Lung (tissue), 16 donors: Measurements from ENCODE around the gene NPHP1. TPM values are rescaled to one million over a fixed set of nuclear protein-coding genes. Genes with fewer than 3 reads are reported as not detected.
A peak's percentile ranks its signal among the peaks of the same experiment; 100 is the strongest.
"Not testable (repeated sequence)": the region's sequence is repeated elsewhere in the genome, so short reads cannot be mapped to it uniquely, and the experiment has no call there.

Source experiments
- ATAC-seq: fragments of 200-7000 bp; cut with Tn5 transposase; one replicate; pipeline ENCODE4 v1.9.1; 2020; ENCODE audit warnings: moderate number of reproducible peaks; ENCODE audit not compliant: insufficient read depth, low FRiP score
- DNase-seq, 3 donors: peaks; one replicate each; pipeline ENCODE4 v3.0.0-alpha.2; 2013 to 2017
- H3K27ac ChIP-seq, 2 donors: one replicate each; pipeline ENCODE4 v1.5.1; 2013; ENCODE audit warnings: mild to moderate bottlenecking in 2 of 2, moderate library complexity in 2 of 2, control low read depth in 1 of 2, inconsistent platforms in 1 of 2, low read depth in 1 of 2, low read length in 1 of 2
- H3K27me3 ChIP-seq, 3 donors: one replicate each; pipeline ENCODE4 v1.5.1; 2013; ENCODE audit warnings: low read length in 2 of 3; ENCODE audit not compliant: control insufficient read depth in 3 of 3, insufficient read depth in 3 of 3
- H3K36me3 ChIP-seq, 4 donors: one replicate each; pipeline ENCODE4 v1.5.1; 2013; ENCODE audit warnings: low read length in 4 of 4, mild to moderate bottlenecking in 1 of 4, moderate library complexity in 1 of 4; ENCODE audit not compliant: control insufficient read depth in 4 of 4, insufficient read depth in 4 of 4
- H3K4me1 ChIP-seq, 5 donors: one replicate each; pipeline ENCODE4 v1.5.1; 2013; ENCODE audit warnings: low read length in 5 of 5, mild to moderate bottlenecking in 2 of 5, moderate library complexity in 1 of 5; ENCODE audit not compliant: control insufficient read depth in 5 of 5, insufficient read depth in 5 of 5
- H3K4me3 ChIP-seq: one replicate; pipeline ENCODE4 v1.5.1; 2013; ENCODE audit warnings: mild to moderate bottlenecking, control low read depth, moderate library complexity
- H3K9ac ChIP-seq, 2 donors: one replicate each; pipeline ENCODE4 v1.5.1; 2013; ENCODE audit warnings: low read length in 2 of 2, control low read depth in 1 of 2; ENCODE audit not compliant: insufficient read depth in 1 of 2
- H3K9me3 ChIP-seq, 4 donors: one replicate each; pipeline ENCODE4 v1.5.1; 2013; ENCODE audit warnings: low read length in 3 of 4, mild to moderate bottlenecking in 1 of 4, moderate library complexity in 1 of 4; ENCODE audit not compliant: control insufficient read depth in 4 of 4, insufficient read depth in 3 of 4
- WGBS, 2 donors: extraction: QIAGEN DNeasy Blood & Tissue Kit; methylation state at CpG; one replicate each; pipeline ENCODE4 v1.1.7; 2013; 5-methylcytosine and 5-hydroxymethylcytosine counted together
- long read RNA-seq, 5 donors: transcript quantifications; one replicate each; lab custom pipeline, GENCODE V29; 2026
- polyA plus RNA-seq, 2 donors: library from polyadenylated mRNA; stranded (reverse); fragments of 200-250 nt; gene quantifications; one replicate each; pipeline ENCODE4 v1.2.1, GENCODE V29; 2013
- total RNA-seq, 2 donors: library from RNA; depleted of rRNA in 1 of 2; stranded (reverse); fragments of >200 nt in 1 of 2; gene quantifications; one replicate each; pipeline ENCODE4 v1.2.1, GENCODE V29; 2014 to 2021
- TF ChIP-seq, protein P1 (sequence below): IDR thresholded peaks from 2 replicates; pipeline ENCODE4 v1.5.1; 2012; ENCODE audit warnings: mild to moderate bottlenecking; ENCODE audit errors: control extremely low read depth, extremely low read depth
- donor health status: control.
- donor health status: control.
- donor health status: Bipolar disorder and iron deficiency.
- donor health status: healthy.
- donor health status: DM: yes; HTN: yes; CAD: no.

NPHP1 gene
- total RNA-seq (10 to 100 TPM; 15.1 to 17.1 TPM), polyA plus RNA-seq (1 to 10 TPM; 6.0 to 8.2 TPM)
- long read RNA-seq, donor 1, partial matches to known transcripts, result 0 of 1 reads
- long read RNA-seq, donor 1, other reads (novel, unspliced or antisense), result 0 of 1 reads
- long read RNA-seq, donor 2, result 0 reads
- long read RNA-seq, donor 3, result 0 reads
- long read RNA-seq, donor 4, partial matches to known transcripts, result 0 of 2 reads
- long read RNA-seq, donor 4, other reads (novel, unspliced or antisense), result 0 of 2 reads
- long read RNA-seq, donor 5, partial matches to known transcripts, result 0 of 1 reads
- long read RNA-seq, donor 5, other reads (novel, unspliced or antisense), result 0 of 1 reads

DNA sequence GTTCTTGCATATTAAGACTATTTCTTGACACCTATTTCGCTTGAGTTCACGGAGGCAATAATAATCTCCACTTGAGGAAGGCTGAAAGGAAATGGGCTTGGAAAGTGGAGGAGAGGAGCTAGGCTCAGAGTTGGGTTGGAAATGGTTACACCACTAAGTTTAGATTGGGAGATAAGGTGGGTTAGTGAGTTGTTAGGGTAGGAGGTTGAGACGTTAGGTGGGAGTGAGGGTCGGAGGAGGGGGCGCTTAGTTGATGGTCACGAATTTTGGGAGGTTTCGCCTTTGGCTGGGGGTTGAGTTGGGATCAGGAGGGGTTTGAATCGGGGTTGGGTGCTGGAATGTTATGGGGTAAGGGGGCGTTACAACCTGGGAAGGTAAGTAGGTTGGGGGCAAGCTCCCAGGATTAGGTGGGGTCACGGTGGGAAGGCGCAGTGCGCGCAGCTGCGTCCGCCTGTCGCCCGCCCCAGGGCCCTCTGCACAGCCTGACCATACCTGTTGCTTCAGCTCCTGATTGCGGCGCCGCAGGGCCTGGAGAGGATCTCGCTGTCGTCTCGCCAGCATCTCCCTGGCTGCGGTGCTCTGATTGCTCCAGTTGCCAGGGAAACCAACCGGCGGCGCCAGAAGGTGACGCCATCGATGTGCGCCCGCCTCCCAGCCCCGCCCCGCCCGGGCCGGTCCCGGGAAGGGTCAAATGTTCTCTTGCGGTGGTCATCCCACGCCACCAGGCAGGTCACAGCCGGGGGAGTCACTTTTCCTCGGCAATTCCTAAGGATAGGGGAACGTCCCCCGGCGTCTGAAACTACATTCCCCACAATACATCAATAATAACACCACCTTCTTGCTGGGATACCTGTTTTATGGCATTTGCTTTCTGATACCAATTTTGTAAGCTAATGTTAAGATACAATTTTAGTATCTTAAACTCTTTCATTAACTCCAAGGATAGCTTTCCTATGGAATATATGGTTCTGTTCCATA lies at the start of gene NPHP1:
Gene NPHP1, minus strand, starts transcription at position 606 of the 978 bp plus-strand sequence. Its CDS starts 45 bp downstream, at position 561.
- ATAC-seq (peak; percentile 84), DNase-seq (peak; percentile 91 to 94 (median 91))
- WGBS, 2 donors, result 1% methylated on average over 42 to 43 of the region's 43 CpGs
- Histone ChIP-seq H3K4me1 (peaks cover 0 to 13% (median 7%) of the 10 kb centered on the region in 5 donors), H3K9me3 (no peaks in the 10 kb centered on the region), H3K9ac (peak within 1 kb of the TSS; percentile 69 to 87), H3K4me3 (peak within 1 kb of the TSS; percentile 90), H3K36me3 (peaks cover 0 to 8% (median 2%) of the 10 kb centered on the region in 4 donors), H3K27ac (peak within 1 kb of the TSS; percentile 79 to 90), H3K27me3 (no peaks in the 10 kb centered on the region)
- TF ChIP-seq, protein P1, sequence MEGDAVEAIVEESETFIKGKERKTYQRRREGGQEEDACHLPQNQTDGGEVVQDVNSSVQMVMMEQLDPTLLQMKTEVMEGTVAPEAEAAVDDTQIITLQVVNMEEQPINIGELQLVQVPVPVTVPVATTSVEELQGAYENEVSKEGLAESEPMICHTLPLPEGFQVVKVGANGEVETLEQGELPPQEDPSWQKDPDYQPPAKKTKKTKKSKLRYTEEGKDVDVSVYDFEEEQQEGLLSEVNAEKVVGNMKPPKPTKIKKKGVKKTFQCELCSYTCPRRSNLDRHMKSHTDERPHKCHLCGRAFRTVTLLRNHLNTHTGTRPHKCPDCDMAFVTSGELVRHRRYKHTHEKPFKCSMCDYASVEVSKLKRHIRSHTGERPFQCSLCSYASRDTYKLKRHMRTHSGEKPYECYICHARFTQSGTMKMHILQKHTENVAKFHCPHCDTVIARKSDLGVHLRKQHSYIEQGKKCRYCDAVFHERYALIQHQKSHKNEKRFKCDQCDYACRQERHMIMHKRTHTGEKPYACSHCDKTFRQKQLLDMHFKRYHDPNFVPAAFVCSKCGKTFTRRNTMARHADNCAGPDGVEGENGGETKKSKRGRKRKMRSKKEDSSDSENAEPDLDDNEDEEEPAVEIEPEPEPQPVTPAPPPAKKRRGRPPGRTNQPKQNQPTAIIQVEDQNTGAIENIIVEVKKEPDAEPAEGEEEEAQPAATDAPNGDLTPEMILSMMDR, result no peak

DNA sequence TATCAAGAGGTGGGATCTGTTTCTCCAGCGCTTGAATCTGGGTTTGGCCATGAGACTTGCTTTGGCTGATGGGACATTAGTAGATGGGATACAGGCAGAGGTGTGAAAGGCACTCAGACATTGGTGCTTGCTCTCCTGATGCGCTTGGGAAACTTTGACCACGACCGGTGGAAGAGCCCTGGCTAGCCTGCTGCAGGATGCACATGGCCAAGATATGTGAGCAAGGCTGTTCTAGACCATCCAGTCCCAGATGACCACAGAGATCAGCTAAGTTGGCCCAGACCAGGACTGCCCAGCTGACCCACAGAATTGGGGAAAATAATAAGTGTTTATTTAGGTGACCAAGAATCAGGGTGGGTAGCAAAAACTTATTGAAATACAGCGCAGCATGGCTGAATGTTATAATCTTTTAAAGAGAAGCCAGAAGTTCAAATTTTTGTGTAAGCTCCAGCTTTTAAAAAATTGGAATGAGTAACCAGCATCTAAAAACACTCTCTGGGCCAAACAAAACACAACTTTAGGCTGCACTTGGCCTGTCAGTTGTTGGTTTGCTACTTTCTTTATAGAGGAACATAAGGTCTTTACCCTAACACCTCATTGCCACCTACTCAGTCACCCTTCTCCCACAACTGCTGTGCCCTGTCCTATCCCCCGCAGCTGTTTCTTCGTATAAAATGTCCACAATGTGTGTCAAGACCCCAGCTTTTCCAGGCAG lies 43.4 kb upstream of the NPHP1 start:
- not testable (repeated sequence) for H3K27ac ChIP-seq, H3K27me3 ChIP-seq, H3K9ac ChIP-seq, ATAC-seq, H3K4me3 ChIP-seq, H3K4me1 ChIP-seq, H3K36me3 ChIP-seq, H3K9me3 ChIP-seq
- WGBS, 2 donors, result 77 to 81% methylated on average over 5 to 6 of the region's 7 CpGs
- peak in 1 of 3 donors; percentile 10 for DNase-seq

DNA sequence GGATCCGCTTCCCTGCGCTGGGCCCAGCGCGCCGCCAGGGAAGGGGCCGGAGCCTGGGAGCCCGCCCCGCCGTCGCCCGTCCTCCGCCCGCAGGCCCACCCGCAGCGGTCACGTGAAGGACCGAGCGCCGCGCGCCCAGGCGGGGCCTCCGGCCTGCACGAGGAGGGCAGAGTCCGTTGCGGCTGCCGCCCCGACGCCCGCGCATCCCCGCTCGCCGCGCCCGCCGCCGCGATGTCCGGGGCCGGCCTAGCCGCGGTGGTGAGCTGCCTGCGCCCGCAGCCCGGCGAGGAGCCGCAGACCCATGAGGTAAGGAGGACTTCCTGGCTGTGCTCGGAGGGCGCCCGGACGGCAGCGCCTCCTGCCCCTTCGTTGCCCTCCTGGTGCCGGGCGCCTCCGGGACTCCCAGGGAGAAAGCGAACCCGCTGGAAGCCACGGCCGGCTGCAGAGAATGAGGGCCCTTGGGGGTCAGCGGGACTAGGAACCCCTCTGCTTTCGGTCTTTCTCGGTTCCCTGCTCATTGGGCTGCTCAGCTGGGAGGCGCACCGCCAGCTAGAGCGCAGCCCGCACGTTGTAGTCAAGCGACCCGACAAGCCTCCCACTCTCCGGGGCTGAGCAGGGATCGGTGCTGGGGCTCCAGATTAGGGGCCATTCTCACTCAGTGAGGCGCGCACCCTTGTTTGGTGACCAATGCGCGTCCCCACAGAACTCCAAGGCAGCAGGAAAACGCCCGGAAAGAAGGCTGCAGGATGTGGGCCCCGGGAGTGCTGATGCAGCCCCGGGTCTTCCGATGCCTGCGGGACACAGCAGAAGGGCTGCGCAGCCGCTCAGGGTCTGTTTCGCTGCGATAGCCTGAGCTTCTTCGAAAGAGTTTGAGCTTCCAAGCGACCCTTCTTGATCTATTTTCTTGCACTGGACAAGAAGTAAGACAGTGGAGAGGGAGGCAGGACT lies 40.9 kb upstream of the NPHP1 start:
- H3K4me3 ChIP-seq, H3K4me1 ChIP-seq, DNase-seq, H3K9ac ChIP-seq, H3K36me3 ChIP-seq, H3K27ac ChIP-seq, H3K9me3 ChIP-seq, H3K27me3 ChIP-seq: not testable (repeated sequence)
- peak; percentile 63 for ATAC-seq
- no CpG with 5 or more reads among the region's 89 CpGs for WGBS, 2 donors

DNA sequence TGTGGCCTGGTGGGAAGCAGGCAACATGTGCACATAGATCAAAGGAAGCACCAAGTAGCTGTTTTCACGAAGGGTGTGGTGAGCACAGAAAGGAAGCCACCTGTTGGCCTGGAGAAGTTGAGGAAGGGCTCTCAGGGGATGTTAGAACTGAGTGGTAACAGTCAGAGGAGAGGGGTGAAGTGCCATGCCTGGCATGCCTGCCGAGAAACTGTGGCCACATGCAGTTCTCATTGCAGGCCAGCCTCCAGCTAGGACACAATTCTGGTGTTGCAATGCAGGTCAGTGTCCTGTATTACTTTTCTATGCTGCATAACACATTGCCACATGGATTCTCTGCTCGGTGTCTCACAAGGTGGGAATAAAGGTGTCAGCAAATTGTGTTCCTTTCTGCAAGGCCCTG lies 38.5 kb upstream of the NPHP1 start:
- H3K9me3 ChIP-seq, H3K9ac ChIP-seq, ATAC-seq, H3K4me1 ChIP-seq, H3K4me3 ChIP-seq, H3K27me3 ChIP-seq, H3K27ac ChIP-seq, H3K36me3 ChIP-seq, DNase-seq: not testable (repeated sequence)
- WGBS, 2 donors, result 91 to 92% methylated on average over 1 of the region's 3 CpGs

DNA sequence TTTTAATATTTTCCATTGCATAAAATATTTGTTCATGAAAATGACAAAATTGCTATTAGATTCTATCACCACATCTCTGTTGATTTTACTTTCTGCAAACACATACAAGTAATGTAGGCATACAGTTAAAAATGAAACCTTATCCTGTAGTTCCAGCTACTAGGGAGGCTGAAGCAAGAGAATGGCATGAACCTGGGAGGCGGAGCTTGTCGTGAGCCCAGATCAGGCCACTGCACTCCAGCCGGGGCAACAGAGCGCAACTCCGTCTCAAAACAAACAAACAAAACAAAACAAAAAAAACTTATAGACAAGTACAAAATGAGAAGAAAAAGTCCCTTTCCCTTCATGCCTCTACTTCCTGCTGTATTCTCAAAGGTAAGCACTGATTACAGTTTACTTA lies 29.7 kb upstream of the NPHP1 start:
- H3K27ac ChIP-seq, H3K27me3 ChIP-seq, DNase-seq, H3K36me3 ChIP-seq, H3K4me1 ChIP-seq, ATAC-seq, H3K9me3 ChIP-seq, H3K4me3 ChIP-seq, H3K9ac ChIP-seq: not testable (repeated sequence)
- WGBS, 2 donors, result 61 to 66% methylated on average over 5 of the region's 5 CpGs

DNA sequence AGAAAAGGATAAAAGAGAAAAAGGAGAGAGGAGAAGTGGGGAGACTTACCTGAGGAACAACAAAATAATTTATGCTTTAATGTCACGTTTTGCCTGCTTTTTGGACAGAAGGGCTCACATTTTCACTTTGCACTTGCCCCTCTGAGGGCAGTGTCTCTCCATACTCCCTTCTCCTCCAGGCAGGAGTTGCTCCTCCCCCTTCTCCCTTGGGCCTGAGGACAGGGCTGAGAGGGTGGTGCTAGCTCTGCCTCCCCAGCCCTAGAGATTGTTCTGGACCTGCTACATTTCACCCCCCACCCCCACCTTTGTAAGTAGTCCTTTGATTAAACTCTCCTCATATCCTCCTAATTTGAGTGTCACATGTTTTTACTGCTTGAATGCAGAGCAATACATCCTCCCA lies 25.1 kb upstream of the NPHP1 start:
- not testable (repeated sequence) for H3K27ac ChIP-seq, ATAC-seq, H3K4me1 ChIP-seq, DNase-seq, H3K27me3 ChIP-seq, H3K9me3 ChIP-seq, H3K4me3 ChIP-seq, H3K9ac ChIP-seq, H3K36me3 ChIP-seq
- no CpG with 5 or more reads among the region's 1 CpG for WGBS, 2 donors
